Fibroblast of villous mesenchyme (primary cell): ENCODE measurements around the gene SH3YL1. TPM values are rescaled to one million over a fixed set of nuclear protein-coding genes. Genes with fewer than 3 reads are reported as not detected.

Experiments
- DNase-seq: peaks from one replicate; pipeline ENCODE4 v3.0.0-alpha.2; 2010; ENCODE audit warnings: low read depth
- H3K4me3 ChIP-seq: 2 replicates; pipeline ENCODE4 v1.5.1; 2011; ENCODE audit warnings: low read depth, mild to moderate bottlenecking, low read length
- CTCF ChIP-seq: IDR thresholded peaks from 2 replicates; pipeline ENCODE4 v1.5.1; 2012; ENCODE audit warnings: low read depth, mild to moderate bottlenecking, low read length; ENCODE audit not compliant: insufficient read depth
- total RNA-seq: library from RNA; depleted of rRNA; stranded (reverse); fragments of >200 nt; gene quantifications from 2 replicates; pipeline ENCODE4 v1.2.3, GENCODE V29; 2012

SH3YL1 gene
- total RNA-seq, 1 donor = 35.4 TPM

DNA sequence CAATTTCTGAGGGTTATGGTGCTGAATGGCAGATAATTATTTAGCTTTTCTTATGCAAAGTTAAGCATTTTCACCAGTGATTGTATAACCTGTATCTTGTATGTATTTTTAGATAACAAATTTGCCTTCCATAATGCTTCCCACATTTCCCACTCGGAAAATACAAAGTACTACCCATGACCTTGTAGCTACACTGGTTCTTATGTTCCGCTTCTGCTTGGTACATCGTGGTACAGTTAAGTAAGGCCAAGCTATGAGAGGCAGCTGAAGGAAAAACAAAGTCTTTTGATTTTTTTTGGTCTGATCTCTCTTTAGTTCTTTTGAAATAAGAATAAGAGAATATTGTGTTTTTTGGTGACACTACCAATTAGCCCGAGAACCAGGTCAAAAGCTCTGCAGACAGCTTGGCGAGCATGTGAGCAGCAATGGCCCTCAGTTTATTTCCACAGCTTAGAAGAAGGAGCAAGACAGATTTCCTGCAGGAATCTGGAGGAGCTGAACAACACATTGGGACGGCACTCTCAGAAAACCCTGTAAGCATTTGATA lies 26.8 kb downstream of the SH3YL1 start:
- DNase-seq = no peak
- H3K4me3 ChIP-seq = no peak overlapping the region

DNA sequence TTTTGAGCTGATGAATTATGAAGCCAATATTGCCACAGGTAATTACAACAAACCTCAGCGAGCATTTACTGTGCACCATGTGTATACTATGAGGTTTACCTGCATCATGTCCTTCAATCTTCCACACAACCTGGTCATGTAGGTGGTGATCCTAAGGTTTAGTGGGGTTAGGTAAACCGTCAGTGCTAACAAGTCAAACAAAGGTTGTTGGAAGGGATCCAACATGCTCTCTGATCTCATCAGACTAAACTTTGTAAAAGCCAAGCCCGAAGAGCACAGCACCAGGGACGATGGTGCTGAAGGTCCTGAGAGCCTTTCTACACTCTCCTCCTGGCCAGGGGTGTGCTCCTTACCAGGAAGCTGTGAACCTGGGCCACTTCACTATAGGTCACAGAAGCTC lies 29.4 kb downstream of the SH3YL1 start:
- no peak overlapping the region for H3K4me3 ChIP-seq
- TF ChIP-seq CTCF = no peak
- DNase-seq = no peak

More for the DNA sequence above, 26.8 kb downstream of the SH3YL1 start:
- no peak for TF ChIP-seq CTCF

DNA sequence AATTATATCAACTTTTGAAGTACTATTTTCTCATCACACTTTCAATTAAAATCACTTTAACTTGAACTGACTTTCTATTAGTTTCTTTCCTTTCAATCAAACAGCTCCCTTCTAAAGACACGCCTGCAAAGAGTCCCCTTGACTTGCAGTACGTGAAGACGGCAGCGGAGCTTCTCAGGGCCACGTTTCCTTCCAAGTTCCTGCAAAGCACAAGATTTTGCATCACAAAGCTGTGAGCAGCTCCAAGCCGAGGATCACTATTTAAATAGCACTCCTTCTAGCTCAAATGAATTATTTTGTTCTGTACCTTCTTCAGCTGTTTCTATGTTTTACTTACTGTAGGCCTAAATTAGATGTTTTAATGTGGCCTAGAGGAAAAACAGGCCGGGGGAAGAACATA lies 30.8 kb downstream of the SH3YL1 start:
- no peak overlapping the region for H3K4me3 ChIP-seq
- TF ChIP-seq CTCF = no peak
- no peak for DNase-seq

- DNase-seq = no peak
- TF ChIP-seq CTCF = no peak
- no peak overlapping the region for H3K4me3 ChIP-seq
Observed at GRCh38 chr2:231521-232185, 32.2 kb downstream of the SH3YL1 start.

DNA sequence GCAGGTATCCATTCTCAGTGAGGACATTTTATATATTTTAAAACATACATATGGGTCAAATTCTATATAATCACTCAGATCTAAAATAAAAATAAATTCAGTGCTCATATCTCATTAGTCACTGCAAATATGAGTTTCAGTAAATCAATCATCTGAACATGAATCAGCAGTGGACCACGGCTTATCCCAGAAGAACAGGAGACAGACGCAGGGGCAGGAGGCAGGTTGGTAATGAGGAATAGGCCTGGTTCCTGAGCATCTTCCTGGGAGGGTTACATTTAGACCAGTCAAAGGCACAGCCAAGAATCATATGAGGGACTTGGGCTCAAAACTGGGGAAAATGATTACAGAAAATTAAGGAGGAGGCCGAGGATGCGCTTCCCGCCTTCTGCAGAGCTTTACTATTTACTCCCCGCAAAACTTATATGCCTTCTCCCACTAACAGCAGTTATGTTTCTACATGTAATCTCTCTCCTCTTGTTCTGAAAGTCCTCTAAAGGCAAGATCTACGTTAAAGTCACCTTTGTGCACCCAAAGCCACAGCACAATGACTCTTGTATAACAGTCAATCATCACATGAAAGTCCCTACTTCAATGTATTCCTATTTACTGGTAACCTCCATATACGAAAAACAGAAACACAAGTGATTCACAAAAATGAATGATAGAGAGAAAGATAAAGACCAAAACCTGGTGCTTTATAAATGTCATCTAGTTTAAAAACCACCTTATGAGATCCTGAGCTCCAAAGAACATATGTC lies 35.1 kb downstream of the SH3YL1 start:
- no peak for TF ChIP-seq CTCF
- no peak for DNase-seq
- H3K4me3 ChIP-seq = no peak overlapping the region

DNA sequence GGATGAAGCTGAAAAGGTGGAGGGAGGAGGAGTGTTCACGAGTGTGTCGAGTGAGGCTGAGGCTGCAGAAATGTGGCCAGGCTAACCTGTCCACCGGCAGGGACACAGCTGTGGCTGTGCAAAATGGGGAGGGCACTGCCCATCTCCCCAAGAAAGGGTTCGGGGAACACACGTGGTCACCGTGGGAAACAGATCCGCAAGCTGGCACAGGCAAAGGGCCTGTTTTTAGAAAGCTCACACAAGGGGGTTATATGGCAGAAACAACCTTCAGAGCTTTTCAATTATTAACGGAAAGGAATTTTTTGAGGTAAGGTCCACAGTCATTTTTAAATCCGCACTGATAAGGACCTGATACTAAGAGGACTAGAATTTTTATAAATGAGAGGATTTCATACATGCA lies 35.7 kb downstream of the SH3YL1 start:
- no peak overlapping the region for H3K4me3 ChIP-seq
- DNase-seq = no peak
- TF ChIP-seq CTCF = no peak
